ENCODE results near the gene TMOD1. TPM values are rescaled to one million over a fixed set of nuclear protein-coding genes. Genes with fewer than 3 reads are reported as not detected.

Gene TMOD1
- polyA plus RNA-seq, 1 of the 3 experiments (the other 2 are of a cell fraction) = 0.54 TPM

DNA sequence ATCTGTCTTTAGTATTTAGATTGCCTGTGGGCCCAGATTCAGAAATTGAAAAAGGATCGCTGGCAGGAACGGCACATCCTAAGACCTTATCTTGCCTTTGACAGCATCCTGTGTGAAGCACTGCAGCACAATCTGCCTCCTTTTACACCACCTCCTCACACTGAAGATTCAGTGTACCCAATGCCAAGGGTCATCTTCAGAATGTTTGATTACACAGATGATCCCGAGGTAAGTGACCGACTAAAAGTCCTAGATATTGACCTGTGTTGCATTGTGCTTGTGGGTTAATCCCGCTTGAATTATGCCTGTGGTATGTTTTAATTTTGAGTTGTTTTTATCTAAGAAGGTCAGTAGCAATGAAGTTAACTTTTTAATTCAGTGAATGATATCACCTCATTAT, 146.5 kb downstream of the TMOD1 start:
- H3K79me2 ChIP-seq (ENCODE audit: insufficient read depth) = peaks cover 11% of the 10 kb centered on the region; the same call in 1 of the 2 replicates
- H3K27ac ChIP-seq (ENCODE audit: low read depth in 2 of 2, low read length in 1 of 2) = no peak overlapping the region
- no peaks in the 10 kb centered on the region for H3K9me3 ChIP-seq
- no peak for DNase-seq
- no peak overlapping the region for H3K4me3 ChIP-seq (ENCODE audit: low read depth in 2 of 2, low read length in 1 of 2)
- peaks cover 86 to 88% of the 10 kb centered on the region in 2 experiments for H3K36me3 ChIP-seq (replicated peaks in 1 of 2; ENCODE audit: control insufficient read depth in 1 of 2, insufficient read depth in 2 of 2, low read length in 1 of 2)
- H3K4me2 ChIP-seq = no peak overlapping the region
- H3K9ac ChIP-seq = no peak overlapping the region
- peaks cover 4% of the 10 kb centered on the region for H3F3A ChIP-seq (replicated peaks; ENCODE audit: insufficient read depth)
- POLR2A ChIA-PET = no interaction called here
- peaks cover 0 to 3% of the 10 kb centered on the region in 2 experiments; a peak in 1 of 4 replicates for H3K4me1 ChIP-seq (ENCODE audit: control insufficient read depth in 1 of 2, insufficient read depth in 2 of 2, low read depth in 1 of 2, low read length in 1 of 2)
- TF ChIP-seq RCOR1 (IDR thresholded peaks at IDR 0.05; ENCODE audit: low read length) (no peak), POLR2AphosphoS5 (IDR thresholded peaks at IDR 0.05; ENCODE audit: low read depth, low read length) (no peak), YY1 (IDR thresholded peaks at IDR 0.05; ENCODE audit: low read depth) (no peak), SMC3 (IDR thresholded peaks at IDR 0.05; ENCODE audit: low read depth, low read length) (no peak), GABPA (IDR thresholded peaks at IDR 0.05; ENCODE audit: low read depth) (no peak)
- no peak overlapping the region for H2AFZ ChIP-seq (ENCODE audit: low read depth)
- H3K27me3 ChIP-seq (ENCODE audit: insufficient read depth) = no peaks in the 10 kb centered on the region
- CTCF ChIA-PET = interaction anchor here (0.7 kb wide), 1 partner anchor 27 kb away, joined by 3 read pairs; no protein-coding TSS in a partner anchor
- no peaks in the 10 kb centered on the region for H4K20me1 ChIP-seq (ENCODE audit: insufficient read depth)
- WGBS (ENCODE audit: low lambda C conversion rate) = 96% methylated on average over 5 of the region's 5 CpGs
- H3K9me2 ChIP-seq = no peaks in the 10 kb centered on the region

Other genes starting within 250 kb of the TMOD1 start
- gene CCDC180, start 194.0 kb upstream of the TMOD1 start, polyA plus RNA-seq (2012; rRNA removed) = 1.0 and 1.2 TPM in 2 replicates
- 4.9 and 5.8 TPM in 2 replicates for gene TDRD7, start 89.6 kb upstream of the TMOD1 start, polyA plus RNA-seq (2012; rRNA removed)
- gene TSTD2, start 131.7 kb downstream of the TMOD1 start, polyA plus RNA-seq (2012; rRNA removed) = 11.5 and 18.6 TPM in 2 replicates
- gene NCBP1, start 132.2 kb downstream of the TMOD1 start, polyA plus RNA-seq (2012; rRNA removed) = 11.3 and 15.6 TPM in 2 replicates
- 3.2 and 3.3 TPM in 2 replicates for gene XPA, start 195.7 kb downstream of the TMOD1 start, polyA plus RNA-seq (2012; rRNA removed)